A549 treated with RU486 at 1 μM for 4 hours (cell line): ENCODE measurements around the gene FAM162A. TPM values are rescaled to one million over a fixed set of nuclear protein-coding genes. Genes with fewer than 3 reads are reported as not detected.

Experiments used
- total RNA-seq: library from RNA; stranded (reverse); fragments of 200-300 nt; extraction: Qiagen RNA extraction; gene quantifications from 5 replicates; pipeline ENCODE4 v1.2.3, GENCODE V29; 2022; ENCODE audit warnings: low read depth

Gene FAM162A, protein sequence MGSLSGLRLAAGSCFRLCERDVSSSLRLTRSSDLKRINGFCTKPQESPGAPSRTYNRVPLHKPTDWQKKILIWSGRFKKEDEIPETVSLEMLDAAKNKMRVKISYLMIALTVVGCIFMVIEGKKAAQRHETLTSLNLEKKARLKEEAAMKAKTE
- total RNA-seq, result 33.7 to 40.0 TPM (median 38.6 TPM) in 5 replicates

DNA sequence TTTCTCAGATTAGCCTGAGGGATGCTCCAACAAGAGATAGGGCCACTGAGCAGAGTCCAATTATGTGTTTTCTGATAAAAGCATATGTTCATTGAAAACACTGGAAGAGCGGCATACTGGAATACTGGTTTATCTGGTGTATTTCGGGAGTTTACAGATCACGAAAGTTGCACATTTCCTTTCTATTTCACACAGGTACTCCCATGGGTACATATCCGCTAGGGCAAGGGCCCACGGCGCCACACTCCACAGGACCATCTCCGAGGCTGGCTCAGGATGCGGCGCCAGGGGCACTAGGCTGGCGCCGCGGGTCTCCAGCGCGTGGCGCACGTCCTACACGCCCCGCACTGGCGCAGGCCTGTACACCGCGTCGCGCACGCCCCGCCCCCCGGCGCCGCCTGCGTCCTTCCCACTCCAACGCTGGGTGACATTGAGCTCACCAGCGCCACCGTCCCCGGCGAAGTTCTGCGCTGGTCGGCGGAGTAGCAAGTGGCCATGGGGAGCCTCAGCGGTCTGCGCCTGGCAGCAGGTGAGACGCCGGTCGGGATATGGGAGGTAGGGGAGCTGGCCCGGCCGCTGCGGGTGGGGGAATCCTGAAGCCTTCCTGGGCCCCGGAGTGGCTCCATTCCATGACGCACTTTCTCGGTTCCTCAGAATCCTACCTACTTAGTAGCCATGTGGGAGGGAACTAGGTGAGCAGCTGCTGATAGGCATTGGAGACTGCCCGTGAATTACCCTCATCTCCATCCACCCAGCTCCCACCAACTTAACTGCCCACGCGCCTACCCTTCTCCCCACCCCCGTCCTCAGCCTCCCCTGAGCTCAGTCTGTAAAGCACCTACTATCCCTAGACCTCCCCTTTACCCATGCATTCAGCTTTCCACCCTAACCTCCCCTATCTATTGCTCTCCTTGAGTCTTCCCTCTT lies at the start of gene FAM162A:
FAM162A (plus strand) TSS at position 412 of the 927 bp plus-strand sequence; CDS start at position 496, 84 bp downstream.

DNA sequence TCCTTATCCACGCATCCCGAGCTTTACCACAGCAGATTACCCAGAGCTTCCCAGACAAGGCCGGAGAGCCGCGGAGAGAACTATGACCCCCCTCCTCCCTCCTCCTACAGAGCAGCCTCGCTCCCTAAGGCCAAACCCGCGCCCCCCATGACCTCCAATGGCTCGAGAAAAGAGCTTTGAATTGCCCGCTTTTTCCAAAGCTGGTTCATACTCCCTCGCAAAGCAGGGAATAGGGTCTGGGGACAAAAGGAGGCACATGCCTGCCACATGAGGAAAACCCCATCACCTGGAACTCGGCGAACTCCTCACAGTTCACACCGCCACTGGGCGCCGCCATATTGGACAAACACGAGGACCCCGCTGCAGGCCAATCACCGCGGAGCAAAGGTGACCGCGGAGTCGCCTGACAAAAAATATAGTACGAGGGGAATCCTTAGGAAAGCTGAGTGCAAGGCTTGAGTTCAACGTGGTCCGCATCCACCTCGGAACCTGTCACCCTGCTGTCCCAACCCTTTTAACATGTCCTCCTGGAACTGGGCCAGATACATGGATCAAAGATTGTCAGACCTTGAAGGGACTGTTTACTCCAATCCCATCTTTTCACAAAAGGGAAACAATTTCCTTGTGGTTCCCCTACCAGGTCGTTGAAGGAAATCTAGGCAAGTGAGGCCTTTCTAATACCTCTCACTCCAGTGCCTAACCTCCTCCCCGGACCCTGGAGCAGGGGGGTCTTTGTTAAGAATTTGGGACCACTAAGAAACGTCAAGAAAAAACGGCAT lies 905 bp upstream of the FAM162A start, which contains the start of gene MIX23:
MIX23 (minus strand) TSS at position 344 of the 779 bp plus-strand sequence; CDS start at position 337, 7 bp downstream.

DNA sequence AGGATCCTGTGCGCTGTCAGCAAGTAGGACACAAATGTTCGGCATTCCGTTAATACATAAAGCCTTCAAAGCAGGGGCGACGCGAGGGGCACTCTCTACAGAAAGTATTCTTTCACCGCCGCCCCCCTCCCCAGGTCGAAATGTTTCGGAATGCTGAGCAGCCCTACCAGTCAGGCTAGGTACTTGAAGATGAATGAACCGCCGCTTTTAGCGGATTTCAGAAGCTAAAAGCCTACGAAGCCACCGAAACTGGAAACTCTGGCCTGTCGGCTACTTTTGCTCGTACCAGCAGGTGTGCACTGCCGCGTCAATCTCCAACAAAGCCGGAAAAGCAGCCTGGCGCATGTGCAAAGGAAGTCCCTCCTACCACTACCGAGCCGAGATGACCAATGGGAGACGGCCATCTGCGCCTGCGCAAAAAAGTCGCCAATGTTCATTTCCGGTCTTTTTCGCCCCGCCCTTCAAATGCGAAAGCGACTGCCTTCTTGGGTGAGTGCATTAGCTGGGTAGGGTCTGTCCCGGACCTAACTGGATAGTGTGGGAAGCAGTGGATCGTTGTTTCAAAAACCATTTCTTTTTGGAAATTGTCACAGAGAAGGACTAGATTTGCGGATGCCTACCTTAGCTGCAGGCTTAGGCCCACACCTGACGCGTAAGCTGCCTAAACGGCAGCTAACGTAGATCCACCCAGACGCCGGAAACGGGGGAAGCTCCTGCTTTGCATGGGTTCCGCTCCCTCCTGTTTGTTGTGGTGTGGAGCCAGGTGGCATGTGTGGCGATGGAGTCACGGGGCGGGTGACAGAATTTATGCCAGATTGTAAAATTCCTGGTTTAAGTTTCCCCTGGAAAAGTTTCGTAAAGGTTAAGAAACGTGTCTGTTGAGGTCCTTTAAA lies 32.0 kb downstream of the FAM162A start, which contains the start of gene WDR5B:
WDR5B (minus strand) TSS at position 301 of the 893 bp plus-strand sequence. CDS start 534 bp downstream, outside the sequence.

Other genes with a start within 250 kb of the FAM162A start
- not detected in 5 replicates for gene CASR, start 200.5 kb upstream of the FAM162A start, total RNA-seq
- 0.73 to 1.9 TPM (median 0.97 TPM) in 5 replicates for gene CSTA, start 58.9 kb upstream of the FAM162A start, total RNA-seq
- 49.8 to 79.3 TPM (median 55.4 TPM) in 5 replicates for gene MIX23, start 951 bp upstream of the FAM162A start, total RNA-seq
- 1.8 to 3.5 TPM (median 3.0 TPM) in 5 replicates for gene WDR5B, start 31.9 kb downstream of the FAM162A start, total RNA-seq
- 55.3 to 67.2 TPM (median 62.3 TPM) in 5 replicates for gene KPNA1, start 130.8 kb downstream of the FAM162A start, total RNA-seq
- 5.0 to 5.9 TPM (median 5.4 TPM) in 5 replicates for gene PARP9, start 180.1 kb downstream of the FAM162A start, total RNA-seq
- 6.0 to 9.4 TPM (median 8.1 TPM) in 5 replicates for gene DTX3L, start 180.2 kb downstream of the FAM162A start, total RNA-seq
- not detected in 5 replicates for gene PARP15, start 193.5 kb downstream of the FAM162A start, total RNA-seq